Hepatic stellate cell (primary cell): ENCODE results near the gene EML6.

ENCODE experiments used
- DNase-seq: peaks from one replicate; pipeline ENCODE4 v3.0.0; 2011; ENCODE audit warnings: low spot score

Gene EML6

GRCh38 chr2:55000341-55000740 is 276.9 kb downstream of the EML6 start:
- DNase-seq: no peak

DNA sequence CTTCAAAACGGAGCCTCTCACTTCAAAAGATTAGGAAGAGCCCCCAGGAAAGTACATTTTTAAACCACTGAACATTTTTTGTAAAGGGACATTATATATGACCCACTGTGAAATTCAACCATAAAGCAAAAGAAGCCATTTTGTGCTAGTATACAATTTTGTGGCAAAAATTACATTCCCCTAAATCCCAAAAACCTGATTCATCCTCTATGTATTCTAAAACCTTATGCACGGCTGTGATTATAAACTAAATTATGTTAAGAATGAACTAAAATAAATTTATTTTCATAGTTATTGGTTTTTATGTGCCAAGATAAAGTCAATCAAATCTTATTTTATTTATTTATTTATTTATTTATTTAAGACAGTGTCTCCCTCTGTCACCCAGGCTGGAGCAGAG is 278.3 kb downstream of the EML6 start:
- DNase-seq: no peak

GRCh38 chr2:55003706-55004639 is 280.5 kb downstream of the EML6 start:
- DNase-seq: no peak

GRCh38 chr2:55006306-55006705 is 282.8 kb downstream of the EML6 start:
- DNase-seq: no peak

- DNase-seq: no peak
Measured at GRCh38 chr2:55009277-55010060, 286.0 kb downstream of the EML6 start.

DNA sequence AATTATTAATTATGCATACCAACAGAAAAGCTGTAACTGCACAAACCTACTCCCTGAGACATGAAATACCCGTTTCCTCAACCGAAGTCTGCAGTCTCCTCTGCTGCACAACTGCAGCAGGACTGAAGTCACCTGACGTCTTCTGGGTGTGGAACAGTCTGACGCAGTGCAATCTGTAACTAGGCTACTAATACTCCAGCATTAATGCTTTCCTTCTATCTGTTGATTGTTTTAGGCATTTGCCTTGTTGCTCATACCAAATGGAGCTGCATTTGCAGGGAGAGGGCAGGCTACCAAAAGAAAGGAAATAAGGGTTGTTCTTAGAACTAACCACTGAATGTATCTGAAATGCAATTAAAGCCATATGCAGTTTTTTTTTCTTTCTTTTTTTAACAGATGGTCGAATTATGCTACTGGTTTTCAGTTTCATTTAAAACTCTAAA is 286.7 kb downstream of the EML6 start:
- DNase-seq: no peak

- no peak for DNase-seq
Measured at GRCh38 chr2:55010915-55011314, 287.5 kb downstream of the EML6 start.

GRCh38 chr2:55011831-55012671 is 288.6 kb downstream of the EML6 start:
- DNase-seq: no peak

DNA sequence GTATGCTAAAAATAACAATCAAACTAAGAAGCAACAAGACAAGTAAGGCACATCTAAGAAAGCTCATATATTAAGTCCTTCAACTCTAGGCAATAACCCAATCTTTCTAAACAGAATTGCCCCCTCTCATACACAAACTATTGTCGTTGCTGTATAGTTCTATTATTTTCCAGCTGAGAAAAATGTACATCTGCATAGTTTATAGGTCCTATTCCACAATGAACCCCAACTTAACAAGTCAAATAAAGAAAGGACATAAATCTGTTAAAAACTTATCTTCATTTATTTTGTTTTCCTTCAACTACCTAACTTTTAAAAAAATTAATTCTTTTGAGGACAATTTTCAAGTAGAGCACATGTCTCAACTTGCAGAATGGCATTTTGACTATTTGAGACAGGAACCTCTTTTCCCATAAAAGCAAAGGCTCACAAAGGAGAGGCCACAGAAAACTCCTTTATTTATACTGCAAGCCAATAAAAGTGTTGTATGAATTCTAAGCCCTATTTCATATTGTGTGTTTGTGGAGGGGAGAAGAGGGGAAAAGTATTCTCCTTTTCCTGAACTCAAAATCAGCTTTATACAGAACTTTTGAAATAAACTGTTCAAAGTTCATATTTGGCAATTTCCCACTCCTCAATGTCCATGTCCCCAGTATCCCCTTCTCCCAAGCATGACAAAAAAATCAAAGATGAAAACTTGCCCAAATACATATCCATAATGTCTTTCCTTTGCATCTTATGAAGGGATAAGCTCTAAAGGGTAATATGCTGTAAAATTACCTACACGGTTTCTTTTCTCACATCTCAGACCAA is 289.4 kb downstream of the EML6 start:
- no peak for DNase-seq

GRCh38 chr2:55013936-55014335 is 290.5 kb downstream of the EML6 start:
- DNase-seq: no peak

DNA sequence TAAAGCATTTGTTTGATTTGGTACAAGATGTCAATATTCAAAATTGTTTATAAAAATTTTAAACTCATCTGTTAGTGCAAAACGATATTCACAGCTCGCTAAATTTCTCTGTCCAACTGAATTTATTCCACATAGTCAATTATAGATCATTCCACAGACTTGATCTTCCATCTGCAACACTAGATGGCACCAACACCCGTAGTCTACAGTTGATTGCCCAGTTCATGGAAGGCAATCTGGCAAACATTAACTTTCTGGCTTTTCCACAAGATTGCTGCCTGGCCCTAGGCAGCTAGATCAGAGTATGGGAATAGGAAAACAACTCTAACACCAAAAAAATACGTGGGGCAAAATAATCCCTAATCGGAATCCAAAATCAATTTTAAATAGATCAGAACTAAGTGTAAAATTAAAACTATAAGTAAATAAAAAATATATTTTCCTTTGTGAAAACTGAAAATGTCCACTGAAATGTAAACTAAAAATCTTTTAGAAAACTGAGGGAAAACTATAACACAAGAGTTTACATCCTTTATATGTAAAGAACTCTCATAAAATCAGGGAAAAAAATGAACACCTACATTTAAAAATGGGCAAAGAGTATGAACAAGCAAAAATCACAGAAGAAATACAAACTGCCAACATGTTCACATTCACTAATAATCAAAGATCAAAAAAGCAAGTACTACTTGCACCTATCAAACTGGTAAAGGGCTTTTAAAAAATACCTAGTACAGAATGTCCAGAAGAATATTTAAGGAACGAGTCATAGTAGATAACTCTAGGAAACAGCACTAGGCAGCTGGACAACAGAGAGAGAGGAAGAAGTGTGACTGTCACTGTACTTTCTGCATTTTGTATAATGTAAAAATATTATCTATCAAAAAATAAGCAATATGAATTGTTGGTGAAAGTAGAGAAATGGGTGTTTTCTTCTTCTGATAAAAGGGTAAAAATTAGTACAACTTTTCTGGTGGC is 291.8 kb downstream of the EML6 start:
- peak; percentile 15 for DNase-seq

- no peak for DNase-seq
Measured at GRCh38 chr2:55017428-55017827, 294.0 kb downstream of the EML6 start.

DNA sequence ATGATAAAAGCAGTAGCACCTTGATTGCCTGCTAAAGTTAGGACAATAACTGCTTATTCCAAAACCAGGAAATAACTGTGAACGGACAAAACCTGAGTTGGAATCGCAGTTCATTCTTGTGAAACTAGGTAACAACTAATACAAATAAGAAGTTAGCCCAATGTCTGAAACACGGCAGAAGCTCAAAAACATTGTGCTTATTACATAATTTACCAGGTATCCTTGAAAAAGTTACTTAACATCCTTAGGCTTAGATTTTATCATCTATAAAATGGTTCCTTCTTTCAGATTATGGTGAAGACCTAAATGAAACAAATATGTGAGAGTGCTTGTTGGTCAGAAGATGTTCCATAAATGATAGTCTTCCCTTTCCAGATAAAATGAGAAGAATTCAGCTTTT is 294.4 kb downstream of the EML6 start:
- DNase-seq: no peak

DNA sequence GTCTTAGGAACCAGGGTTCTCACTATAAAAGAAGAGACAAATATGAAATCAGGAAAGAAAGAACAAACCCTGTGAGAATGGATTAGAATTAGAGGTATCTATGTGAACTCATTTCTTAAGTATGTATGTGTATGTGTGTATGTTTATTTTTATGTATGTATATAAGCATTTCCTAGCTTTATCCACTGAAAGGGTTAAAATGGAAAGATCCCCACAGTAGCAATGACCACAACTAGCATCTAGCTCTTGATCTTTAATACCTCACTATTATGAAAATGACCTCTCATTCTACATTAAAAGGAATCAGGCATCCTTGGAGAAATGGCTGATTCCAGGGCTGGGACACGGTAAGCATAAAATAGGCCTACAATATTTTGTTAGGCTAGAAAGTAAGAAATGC is 295.2 kb downstream of the EML6 start:
- no peak for DNase-seq

GRCh38 chr2:55019526-55020258 is 296.2 kb downstream of the EML6 start:
- no peak for DNase-seq
